K562 (cell line): ENCODE measurements around the gene ZNF471. TPM values are rescaled to one million over a fixed set of nuclear protein-coding genes. Genes with fewer than 3 reads are reported as not detected.

Experiments used
- BCOR ChIP-seq: fragments of 450-650 bp; IDR thresholded peaks from 2 replicates; pipeline ENCODE4 v1.6.1; 2016
- ETS2 ChIP-seq: IDR thresholded peaks from 2 replicates; pipeline ENCODE4 v1.6.1; 2016; ENCODE audit warnings: borderline replicate concordance, missing genetic modification characterization, mild to moderate bottlenecking, moderate library complexity, missing compliant biosample characterization; ENCODE audit not compliant: poor library complexity, severe bottlenecking
- GABPA ChIP-seq: fragments of 200-800 bp; sonication (Bioruptor generic); conservative IDR thresholded peaks from 2 replicates; pipeline ENCODE4 v1.6.1; 2016; ENCODE audit warnings: low read depth, missing genetic modification characterization, missing compliant biosample characterization
- GABPB1 ChIP-seq: sonication (generic); formaldehyde crosslinking; IDR thresholded peaks from 2 replicates; pipeline ENCODE4 v1.8.0; 2022; ENCODE audit warnings: mild to moderate bottlenecking, missing genetic modification reagents
- HNRNPK ChIP-seq: fragments of 200-400 bp; formaldehyde crosslinking; IDR thresholded peaks from one replicate; pipeline ENCODE4 v1.6.1; 2018; ENCODE audit warnings: mild to moderate bottlenecking, low read depth, low read length; ENCODE audit not compliant: poor library complexity, severe bottlenecking
- LCOR ChIP-seq: sonication (generic); formaldehyde crosslinking; IDR thresholded peaks from 2 replicates; pipeline ENCODE4 v1.8.0; 2022; ENCODE audit warnings: mild to moderate bottlenecking, missing genetic modification reagents
- NFATC3 ChIP-seq: fragments of 450-650 bp; IDR thresholded peaks from 2 replicates; pipeline ENCODE4 v1.6.1; 2017; ENCODE audit warnings: mild to moderate bottlenecking
- SMC3 ChIP-seq: conservative IDR thresholded peaks from 2 replicates; pipeline ENCODE4 v1.6.1; 2011; ENCODE audit warnings: low read depth, low read length, improper control_type of control experiment; ENCODE audit not compliant: insufficient read depth
- SPI1 ChIP-seq: IDR thresholded peaks from 2 replicates; pipeline ENCODE4 v1.6.1; 2011; ENCODE audit warnings: low read depth, low read length, control low read depth, borderline replicate concordance
- TFE3 ChIP-seq: fragments of 450-650 bp; formaldehyde crosslinking; IDR thresholded peaks from 2 replicates; pipeline ENCODE4 v1.4.0; 2020; ENCODE audit warnings: mild to moderate bottlenecking, mixed read lengths
- TSC22D4 ChIP-seq: fragments of 450-650 bp; IDR thresholded peaks from 2 replicates; pipeline ENCODE4 v1.6.1; 2016; ENCODE audit warnings: missing genetic modification characterization, missing biosample characterization, control low read depth
- USF2 ChIP-seq: sonication (generic); formaldehyde crosslinking; IDR thresholded peaks from 2 replicates; pipeline ENCODE4 v1.5.0; 2020; ENCODE audit warnings: missing genetic modification reagents
- XRCC5 ChIP-seq: fragments of 200-400 bp; formaldehyde crosslinking; IDR thresholded peaks from 2 replicates; pipeline ENCODE4 v1.6.1; 2017; ENCODE audit warnings: low read depth, mild to moderate bottlenecking, low read length
- ZBTB40 ChIP-seq, 2 experiments: fragments of 450-650 bp in 1 of 2; sonication (generic) in 1 of 2; formaldehyde crosslinking in 1 of 2; IDR thresholded peaks; 2 replicates each; pipeline versions ENCODE4 v1.7.1 to v1.9.0; 2016 to 2022; ENCODE audit warnings: inconsistent platforms in 1 of 2, mild to moderate bottlenecking in 1 of 2, missing genetic modification reagents in 1 of 2
- ZBTB8A ChIP-seq: fragments of 450-650 bp; IDR thresholded peaks from 2 replicates; pipeline ENCODE4 v1.6.1; 2018; ENCODE audit warnings: mild to moderate bottlenecking, moderate library complexity; ENCODE audit not compliant: partially characterized antibody
- ZNF23 ChIP-seq: fragments of 250-450 bp; sonication (Bioruptor Pico); IDR thresholded peaks from 2 replicates; pipeline ENCODE4 v1.4.0; 2020; ENCODE audit warnings: mild to moderate bottlenecking
- polyA plus RNA-seq, 8 experiments: library from polyadenylated mRNA; depleted of rRNA in 4 of 8; stranded (reverse) in 5 of 8; unstranded in 3 of 8; fragments of >200 nt; fragmentation: Nextera tagmentation in 2 of 8; fragmentation: Illumina TruSeq in 1 of 8; extraction: Ambion mirVana in 2 of 8; extraction: Trizol in 1 of 8; gene quantifications; 2 replicates each; pipeline versions ENCODE4 v1.2.1 to v1.2.3, GENCODE V29; 2011 to 2014; ENCODE audit warnings: inconsistent platforms in 1 of 8, missing spikeins in 1 of 8
- total RNA-seq, 7 experiments: library from RNA; depleted of rRNA in 6 of 7; stranded (reverse); fragments of >200 nt in 6 of 7; fragmentation: Illumina TruSeq in 2 of 7; extraction: Trizol in 2 of 7; gene quantifications; 2 replicates each; pipeline versions ENCODE4 v1.2.1 to v1.2.3, GENCODE V29; 2011 to 2021; ENCODE audit warnings: low replicate concordance in 1 of 7

The ZNF471 gene
- total and polyA plus RNA-seq, 9 of the 15 experiments (the other 6 are each of a cell fraction or from before 2014, with no cell fraction given), result not detected

- TF ChIP-seq ZBTB40 (IDR thresholded peaks at IDR 0.05) (0 out of 2 replicates have a peak, but pooled peaks have one; percentile 34), ZBTB40 (CRISPR knock-in tag; IDR thresholded peaks at IDR 0.05) (no peak), LCOR (CRISPR knock-in tag) (no peak), XRCC5 (no peak), ETS2 (tag) (no peak), TSC22D4 (tag) (no peak), HNRNPK (no peak), TFE3 (CRISPR knock-in tag) (no peak), GABPA (tag) (0 out of 2 replicates have a peak, but pooled peaks have one; percentile 18), GABPB1 (CRISPR knock-in tag) (peak; percentile 75; the same call in 1 of the 2 replicates), ZBTB8A (no peak), SPI1 (no peak), USF2 (CRISPR knock-in tag) (no peak), BCOR (no peak), SMC3 (no peak), ZNF23 (CRISPR knock-in tag) (no peak), NFATC3 (no peak)
These were observed 59.8 kb downstream of the ZNF471 start, which contains the start of gene ZNF470 (continued) for GRCh38 chr19:56567274-56568120.
